Tibial nerve (tissue), 4 donors: ENCODE data around the gene NOL4.

Source experiments
- CTCF ChIP-seq, 5 experiments: fragments of 200-600 bp in 3 of 5; fragments of 450-650 bp in 2 of 5; sonication (generic) in 3 of 5; IDR thresholded peaks; one replicate each; pipeline ENCODE4 v1.5.1; 2016 to 2019; ENCODE audit warnings: antibody characterized with exemption in 5 of 5, mild to moderate bottlenecking in 3 of 5, moderate library complexity in 2 of 5
- EP300 ChIP-seq, 2 donors: sonication (generic); formaldehyde crosslinking; IDR thresholded peaks; one replicate each; pipeline ENCODE4 v1.6.1; 2017; ENCODE audit warnings: antibody characterized with exemption in 2 of 2, mild to moderate bottlenecking in 1 of 2
- POLR2A ChIP-seq, 2 donors: fragments of 450-650 bp; IDR thresholded peaks; one replicate each; pipeline ENCODE4 v1.6.1; 2017; ENCODE audit warnings: antibody characterized with exemption in 2 of 2, mild to moderate bottlenecking in 2 of 2, moderate library complexity in 2 of 2

- no peak for TF ChIP-seq CTCF (IDR thresholded peaks at IDR 0.05)
- no peak for TF ChIP-seq POLR2A (IDR thresholded peaks at IDR 0.05)
- TF ChIP-seq EP300 (IDR thresholded peaks at IDR 0.05), result no peak
Observed at GRCh38 chr18:34220081-34220815, 4.5 kb downstream of the NOL4 start.
